GM11168 (cell line): Measurements from ENCODE around the gene SSTR4.

ENCODE experiments used
- in situ Hi-C: fragments of 300-500 bp; cut with MboI; formaldehyde crosslinking; loops from one replicate; pipeline ENCODE4 v1.12.0; 2022; ENCODE audit warnings: low sequenced_read_pairs; ENCODE audit not compliant: unreplicated experiment

The SSTR4 gene

GRCh38 chr20:23083553-23084220, 48.6 kb downstream of the SSTR4 start:
- in situ Hi-C loops, result no loop called here

DNA sequence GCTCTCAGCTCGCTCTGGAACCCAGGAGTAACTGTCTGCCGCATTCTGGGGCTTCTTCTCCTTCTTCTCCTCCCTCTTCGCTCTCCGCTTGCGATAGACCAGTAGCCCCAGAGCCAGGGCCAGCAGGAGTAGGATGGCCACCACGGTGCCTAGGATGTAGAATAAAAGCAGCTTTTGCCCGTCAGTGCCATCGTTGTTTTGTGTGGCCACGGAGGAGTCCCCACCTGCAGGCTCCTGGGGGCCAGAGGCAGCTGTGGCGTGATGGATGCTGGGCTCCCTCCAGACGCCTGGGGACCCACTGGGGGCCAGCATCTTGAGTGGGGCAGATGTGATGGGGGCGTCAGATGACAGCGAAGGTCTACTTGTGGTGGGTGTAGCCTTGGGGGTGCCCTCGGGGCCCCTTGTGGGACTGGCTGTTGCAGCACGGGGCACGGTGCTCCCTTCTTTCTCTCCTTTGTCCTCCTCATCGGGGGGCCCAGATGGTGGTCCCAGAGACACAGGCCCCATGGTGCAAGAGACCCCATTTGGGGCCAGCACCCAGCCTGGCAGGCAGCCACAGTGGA, 49.3 kb downstream of the SSTR4 start:
- in situ Hi-C loops, result no loop called here

DNA sequence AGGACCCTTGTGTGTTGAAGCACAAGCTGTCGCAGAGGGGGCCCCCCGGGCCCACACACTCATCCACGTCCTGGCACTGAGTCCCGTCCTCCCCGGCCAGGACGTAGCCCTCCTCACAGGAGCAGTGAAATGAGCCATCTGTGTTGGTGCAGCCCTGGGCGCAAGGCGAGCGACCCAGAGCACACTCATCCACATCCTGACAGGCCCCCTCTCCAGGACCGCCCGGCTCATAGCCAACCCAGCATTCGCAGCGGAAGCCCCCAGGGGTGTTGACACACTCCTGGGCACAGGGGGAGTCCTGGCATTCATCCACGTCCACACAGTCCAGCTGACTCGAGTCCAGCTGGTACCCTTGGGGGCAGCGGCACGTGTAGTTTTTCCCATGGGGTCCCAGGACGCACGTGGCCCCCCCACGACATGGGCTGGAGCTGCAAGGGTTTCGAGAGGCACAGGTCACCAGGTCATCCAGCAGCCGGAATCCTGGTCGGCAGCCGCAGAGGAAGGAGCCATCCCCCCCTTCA, 49.8 kb downstream of the SSTR4 start:
- in situ Hi-C loops, result no loop called here

DNA sequence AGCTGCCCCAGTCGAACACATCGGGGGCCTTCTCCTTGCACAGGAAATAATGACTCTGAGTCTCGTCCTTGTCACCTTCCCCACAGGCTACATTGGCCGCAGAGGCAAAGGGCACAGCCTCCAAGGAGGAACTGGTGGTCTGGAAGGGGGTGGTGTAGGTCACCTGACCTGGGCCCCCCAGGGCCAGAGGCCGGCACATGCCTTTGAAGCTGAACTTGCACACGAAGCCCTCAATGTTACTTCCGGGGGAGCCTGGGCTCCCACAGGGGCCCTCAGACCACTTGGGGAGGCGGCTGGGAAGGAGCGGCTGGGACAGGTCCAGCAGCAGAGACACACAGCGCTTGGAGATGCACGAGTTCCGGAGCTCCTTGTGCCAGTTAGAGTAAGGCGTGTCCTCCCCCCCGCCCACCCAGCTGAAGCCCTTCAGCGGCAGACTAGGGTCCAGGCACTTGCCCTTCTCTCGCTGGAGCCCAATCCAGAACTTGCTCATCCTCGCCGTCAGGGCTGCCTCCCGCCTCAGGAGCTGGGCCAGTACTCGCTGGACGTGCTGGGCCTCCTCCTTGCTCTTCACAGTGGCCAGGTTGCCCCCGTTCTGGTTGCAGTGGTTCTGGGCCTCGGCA, 50.4 kb downstream of the SSTR4 start:
- in situ Hi-C loops, result no loop called here

DNA sequence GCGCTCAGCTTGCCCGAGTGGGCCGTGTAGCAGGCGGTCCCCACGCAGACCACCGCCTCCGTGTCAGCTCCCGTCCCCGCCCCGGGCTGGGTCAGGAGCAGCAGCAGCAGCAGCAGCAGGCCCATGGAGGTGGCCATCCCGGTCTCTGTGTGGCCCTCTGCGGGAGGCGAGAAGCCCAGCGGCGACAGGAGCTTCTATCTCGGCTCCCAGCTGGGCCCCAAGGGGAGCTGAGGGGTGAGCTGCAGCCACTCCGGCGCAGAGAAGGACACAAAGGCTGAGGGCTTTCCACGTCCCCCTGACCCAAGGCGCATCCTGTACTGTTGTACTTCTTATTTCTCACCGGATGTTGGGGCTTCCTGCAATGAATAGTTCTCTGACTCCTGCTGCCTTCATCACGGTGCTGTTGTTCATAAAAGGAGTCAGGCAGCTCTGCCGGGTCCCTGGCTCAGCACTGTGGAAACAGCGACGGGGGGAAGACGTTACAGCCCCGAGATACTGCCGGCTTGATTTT, 51.0 kb downstream of the SSTR4 start, which contains the start of gene CD93:
Gene CD93, minus strand, starts transcription at position 269 of the 511 bp plus-strand sequence. Its CDS starts 132 bp downstream, at position 137.
- in situ Hi-C loops, result no loop called here

DNA sequence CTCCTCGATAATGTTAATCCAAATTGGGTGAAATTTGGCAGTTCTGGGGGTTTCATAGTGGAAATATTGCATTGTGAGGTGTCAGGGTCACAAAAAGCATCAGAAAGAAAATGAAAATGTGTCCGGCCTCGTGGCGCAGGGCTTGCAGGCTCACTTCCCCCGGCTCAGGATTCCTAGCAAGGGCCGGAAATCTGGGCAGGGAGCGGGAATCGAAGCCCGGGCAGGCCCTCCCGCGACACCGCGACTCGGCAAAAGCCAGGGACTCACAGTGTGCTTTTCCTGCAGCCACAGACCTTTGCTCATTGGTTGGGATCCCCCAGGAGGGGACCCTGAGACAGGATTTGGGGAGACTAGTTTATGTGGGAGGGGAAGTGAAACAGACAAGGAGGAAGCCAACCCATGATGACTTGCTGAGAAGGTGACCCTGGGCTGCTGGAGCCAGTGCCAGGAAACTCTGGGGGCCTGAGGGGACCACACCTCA, 51.9 kb downstream of the SSTR4 start:
- in situ Hi-C loops, result no loop called here

- in situ Hi-C loops, result no loop called here
Measured at GRCh38 chr20:23087587-23088251, 52.6 kb downstream of the SSTR4 start.
